ENCODE data around the gene GRPEL1. TPM values are rescaled to one million over a fixed set of nuclear protein-coding genes. Genes with fewer than 3 reads are reported as not detected.

The GRPEL1 gene
- polyA plus RNA-seq, 3 donors from 2014 or later, result 40.4 to 58.9 (median 41.8) TPM

DNA sequence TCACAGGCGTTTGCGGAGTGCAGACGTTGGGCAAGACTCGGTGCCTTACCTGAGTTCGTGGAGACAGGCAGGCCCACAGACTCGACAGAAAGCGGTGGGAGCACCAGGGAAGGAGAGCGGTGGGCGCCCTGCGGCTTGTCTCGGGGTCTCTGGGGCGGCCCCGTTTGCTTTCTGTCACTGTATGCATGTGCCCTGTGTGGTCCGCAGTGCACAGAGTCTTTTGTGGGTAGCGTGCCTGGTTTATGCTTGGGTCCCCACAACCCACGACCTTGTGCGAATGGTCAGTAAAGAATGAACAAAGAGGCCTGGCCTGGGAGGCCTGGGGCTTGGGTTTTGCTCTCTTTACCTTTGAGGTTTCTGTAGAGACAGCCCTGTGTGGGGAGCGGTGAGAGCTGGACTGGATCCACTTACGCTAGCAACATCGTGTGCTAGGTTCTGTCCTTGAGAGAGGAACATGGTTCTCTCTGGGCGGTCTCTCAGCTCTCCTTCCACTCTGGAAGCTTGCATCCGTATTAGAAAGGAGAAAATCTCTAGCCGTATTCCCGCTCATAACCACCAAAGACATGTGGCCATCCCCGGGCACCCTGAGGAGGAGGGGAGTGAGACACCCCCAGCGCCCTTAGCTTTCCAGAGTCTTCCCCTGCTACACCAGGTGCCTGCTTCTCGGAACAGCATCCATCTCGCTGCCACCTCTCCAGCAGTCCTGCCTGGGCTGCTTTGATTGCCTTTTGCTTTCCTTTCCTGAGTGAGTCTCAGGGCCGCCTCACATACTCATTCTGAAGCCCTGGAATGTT is 23.5 kb downstream of the GRPEL1 start:
- peak overlapping the region; percentile 82 to 90 (median 89) for H3K4me3 Mint-ChIP-seq
- peak overlapping the region; percentile 8 to 89 (median 78) for H3K27ac Mint-ChIP-seq
- H3K36me3 Mint-ChIP-seq, result no peaks in the 10 kb centered on the region
- H3K27me3 Mint-ChIP-seq (ENCODE audit: low read depth in 3 of 3), result peaks cover 16 to 24% (median 19%) of the 10 kb centered on the region in 3 donors
- no peak for DNase-seq
- H3K9me3 Mint-ChIP-seq, result no peaks in the 10 kb centered on the region
- H3K4me1 Mint-ChIP-seq, result peaks cover 50 to 57% of the 10 kb centered on the region in 2 donors

- peak; percentile 61 to 96 (median 61) for DNase-seq
- Mint-ChIP-seq H3K9me3 (no peaks in the 10 kb centered on the region), H3K4me1 (peaks cover 46 to 52% of the 10 kb centered on the region in 2 donors), H3K27me3 (ENCODE audit: low read depth in 3 of 3) (peaks cover 16 to 24% (median 19%) of the 10 kb centered on the region in 3 donors), H3K36me3 (no peaks in the 10 kb centered on the region), H3K27ac (peak within 1 kb of the TSS; percentile 70 to 89 (median 82)), H3K4me3 (peak within 1 kb of the TSS; percentile 89 to 94 (median 90))
These were observed 24.4 kb downstream of the GRPEL1 start, which contains the start of gene TADA2B for GRCh38 chr4:7043284-7044136. Gene TADA2B, plus strand, starts transcription at chr4:7043372. Its CDS starts 208 bp downstream, at chr4:7043580.

DNA sequence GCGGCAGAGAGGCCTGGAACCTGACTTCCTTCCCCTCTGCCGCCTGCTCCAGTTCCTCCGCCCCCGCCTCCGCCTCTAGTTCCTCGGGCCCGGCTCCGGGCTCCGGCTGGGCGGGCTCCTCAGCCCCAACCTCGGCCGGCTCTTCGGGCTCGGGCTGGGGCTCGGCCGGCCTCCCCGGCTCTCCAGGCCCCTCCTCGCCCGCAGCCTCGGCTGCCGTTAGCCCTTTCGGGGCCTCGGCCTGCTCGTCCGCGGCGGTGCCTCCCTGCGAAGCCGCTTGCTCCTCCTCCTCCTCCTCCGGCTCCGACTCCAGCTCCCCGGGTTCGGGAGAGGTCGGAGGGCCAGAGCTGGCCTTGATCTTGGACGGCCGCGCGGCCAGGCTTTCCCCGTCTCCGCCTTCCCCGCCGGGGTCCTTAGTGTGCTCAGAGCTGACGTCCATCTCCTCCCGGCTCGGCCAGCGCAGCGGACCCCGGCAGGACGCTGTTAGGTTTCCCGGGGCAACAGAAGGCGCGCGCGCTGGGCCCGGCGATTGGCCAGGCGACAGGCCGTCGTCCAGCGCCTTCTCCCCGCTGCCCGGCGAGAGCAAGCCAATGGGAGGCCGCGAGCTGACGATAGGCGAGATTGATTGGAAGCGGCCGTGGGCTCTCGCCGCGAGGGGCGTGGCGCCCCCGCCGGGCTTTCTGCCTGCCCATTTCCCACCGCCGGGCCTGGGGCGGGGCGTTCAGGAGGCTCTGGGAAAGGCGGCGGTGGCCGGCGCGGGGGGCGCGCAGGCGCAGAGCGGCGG is 25.2 kb downstream of the GRPEL1 start:
- peaks cover 44 to 48% of the 10 kb centered on the region in 2 donors for H3K4me1 Mint-ChIP-seq
- peak overlapping the region; percentile 70 to 85 (median 78) for H3K27ac Mint-ChIP-seq

GRCh38 chr4:7041801-7042502 is 25.9 kb downstream of the GRPEL1 start:
- peak overlapping the region in 3 of 6 donors; percentile 12 to 69 (median 45) for H3K27ac Mint-ChIP-seq
- peak in 1 of 3 donors; percentile 11 for DNase-seq
- H3K9me3 Mint-ChIP-seq, result no peaks in the 10 kb centered on the region
- H3K27me3 Mint-ChIP-seq (ENCODE audit: low read depth in 3 of 3), result peaks cover 16 to 24% (median 19%) of the 10 kb centered on the region in 3 donors
- H3K36me3 Mint-ChIP-seq, result no peaks in the 10 kb centered on the region
- H3K4me3 Mint-ChIP-seq, result peak overlapping the region; percentile 74 to 82 (median 81)
- peaks cover 37 to 41% of the 10 kb centered on the region in 2 donors for H3K4me1 Mint-ChIP-seq

More for the DNA sequence above, 25.2 kb downstream of the GRPEL1 start:
- Mint-ChIP-seq H3K27me3 (ENCODE audit: low read depth in 3 of 3) (peaks cover 16 to 24% (median 19%) of the 10 kb centered on the region in 3 donors), H3K36me3 (no peaks in the 10 kb centered on the region), H3K9me3 (no peaks in the 10 kb centered on the region), H3K4me3 (peak overlapping the region; percentile 89 to 94 (median 90))
- DNase-seq, result peak in 2 of 3 donors; percentile 95

- no peak for DNase-seq
- Mint-ChIP-seq H3K27me3 (ENCODE audit: low read depth in 3 of 3) (peaks cover 14 to 22% (median 19%) of the 10 kb centered on the region in 3 donors), H3K4me1 (peaks cover 30 to 34% of the 10 kb centered on the region in 2 donors), H3K4me3 (peak overlapping the region; percentile 4 to 82 (median 50)), H3K36me3 (no peaks in the 10 kb centered on the region), H3K27ac (peak overlapping the region in 2 of 6 donors; percentile 12 to 28), H3K9me3 (no peaks in the 10 kb centered on the region)
These were observed 26.6 kb downstream of the GRPEL1 start for GRCh38 chr4:7041246-7041645.

DNA sequence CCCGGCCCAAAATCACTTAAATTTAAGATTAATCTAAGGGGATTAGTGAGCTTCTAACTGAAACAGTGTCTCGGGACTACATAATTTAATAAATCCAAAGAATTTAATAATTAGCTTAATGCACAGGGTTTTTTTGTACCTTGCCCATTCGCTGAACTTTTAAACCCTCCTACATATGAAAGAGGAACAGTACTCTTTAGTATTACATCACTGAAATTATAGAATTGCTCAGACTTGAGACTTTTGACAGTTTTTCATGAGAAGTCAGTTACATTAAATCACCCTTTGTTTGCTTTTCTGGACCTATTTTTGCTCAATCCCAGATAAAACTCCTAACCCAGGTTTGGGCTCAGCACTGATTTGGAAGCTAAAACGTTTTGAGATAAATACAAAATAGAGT is 27.1 kb downstream of the GRPEL1 start:
- Mint-ChIP-seq H3K27ac (no peak overlapping the region), H3K4me3 (peak overlapping the region; percentile 17 to 82 (median 42)), H3K9me3 (no peaks in the 10 kb centered on the region), H3K27me3 (ENCODE audit: low read depth in 3 of 3) (peaks cover 14 to 22% (median 19%) of the 10 kb centered on the region in 3 donors), H3K4me1 (peaks cover 25 to 29% of the 10 kb centered on the region in 2 donors), H3K36me3 (no peaks in the 10 kb centered on the region)
- DNase-seq, result no peak

DNA sequence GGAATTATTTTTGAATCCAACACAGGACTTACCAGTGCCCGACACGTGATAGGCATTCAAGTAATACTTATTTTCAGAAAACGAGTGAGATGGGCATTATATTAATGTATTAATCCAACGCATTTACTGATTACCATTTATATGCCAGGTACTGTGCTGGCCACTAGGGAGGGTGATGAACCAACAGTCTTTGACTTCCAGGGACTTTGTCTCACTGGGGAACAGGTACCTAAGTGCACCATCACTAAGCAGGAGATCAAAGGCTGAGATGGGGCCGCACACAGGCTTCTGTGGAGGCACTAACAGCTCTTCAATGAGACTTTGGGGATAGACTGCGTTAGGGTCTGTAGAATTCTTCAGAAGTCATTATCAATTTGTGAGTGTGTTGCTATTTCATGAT is 30.4 kb downstream of the GRPEL1 start:
- no peak for DNase-seq
- H3K27me3 Mint-ChIP-seq (ENCODE audit: low read depth in 3 of 3), result peaks cover 0 to 8% (median 2%) of the 10 kb centered on the region in 3 donors
- H3K27ac Mint-ChIP-seq, result no peak overlapping the region
- H3K4me3 Mint-ChIP-seq, result no peak overlapping the region
- H3K4me1 Mint-ChIP-seq, result peaks cover 6 to 8% of the 10 kb centered on the region in 2 donors
- peaks cover 0 to 1% (median 0%) of the 10 kb centered on the region in 3 donors for H3K36me3 Mint-ChIP-seq
- H3K9me3 Mint-ChIP-seq, result no peaks in the 10 kb centered on the region

- H3K4me1 Mint-ChIP-seq, result no peaks in the 10 kb centered on the region
- H3K27me3 Mint-ChIP-seq (ENCODE audit: low read depth in 3 of 3), result peaks cover 0 to 6% (median 2%) of the 10 kb centered on the region in 3 donors
- DNase-seq, result no peak
- no peak overlapping the region for H3K4me3 Mint-ChIP-seq
- peaks cover 7 to 17% (median 10%) of the 10 kb centered on the region in 3 donors for H3K36me3 Mint-ChIP-seq
- no peak overlapping the region for H3K27ac Mint-ChIP-seq
- H3K9me3 Mint-ChIP-seq, result no peaks in the 10 kb centered on the region
These were observed 33.4 kb downstream of the GRPEL1 start for GRCh38 chr4:7034262-7035081.

- Mint-ChIP-seq H3K36me3 (peaks cover 7 to 20% (median 15%) of the 10 kb centered on the region in 3 donors), H3K27me3 (ENCODE audit: low read depth in 3 of 3) (peaks cover 2 to 9% (median 4%) of the 10 kb centered on the region in 3 donors), H3K4me1 (no peaks in the 10 kb centered on the region), H3K27ac (no peak overlapping the region), H3K9me3 (no peaks in the 10 kb centered on the region), H3K4me3 (no peak overlapping the region)
- no peak for DNase-seq
These were observed 35.3 kb downstream of the GRPEL1 start for GRCh38 chr4:7032596-7032995.

GRCh38 chr4:7031558-7032449 is 36.1 kb downstream of the GRPEL1 start:
- Mint-ChIP-seq H3K36me3 (peaks cover 7 to 20% (median 20%) of the 10 kb centered on the region in 3 donors), H3K27ac (no peak overlapping the region), H3K4me1 (no peaks in the 10 kb centered on the region), H3K9me3 (no peaks in the 10 kb centered on the region), H3K27me3 (ENCODE audit: low read depth in 3 of 3) (peaks cover 2 to 10% (median 4%) of the 10 kb centered on the region in 3 donors), H3K4me3 (no peak overlapping the region)
- DNase-seq, result no peak

- DNase-seq, result no peak
- no peaks in the 10 kb centered on the region for H3K4me1 Mint-ChIP-seq
- peak overlapping the region in 1 of 5 donors; percentile 7 for H3K4me3 Mint-ChIP-seq
- peaks cover 2 to 13% (median 4%) of the 10 kb centered on the region in 3 donors for H3K27me3 Mint-ChIP-seq (ENCODE audit: low read depth in 3 of 3)
- H3K9me3 Mint-ChIP-seq, result no peaks in the 10 kb centered on the region
- peak overlapping the region in 1 of 6 donors; percentile 7 for H3K27ac Mint-ChIP-seq
- peaks cover 7 to 27% (median 20%) of the 10 kb centered on the region in 3 donors for H3K36me3 Mint-ChIP-seq
These were observed 37.0 kb downstream of the GRPEL1 start for GRCh38 chr4:7030856-7031255.
